ENCODE data around the gene KRT6A. TPM values are rescaled to one million over a fixed set of nuclear protein-coding genes. Genes with fewer than 3 reads are reported as not detected.

The KRT6A gene
- polyA plus RNA-seq, 3 donors: not detected

DNA sequence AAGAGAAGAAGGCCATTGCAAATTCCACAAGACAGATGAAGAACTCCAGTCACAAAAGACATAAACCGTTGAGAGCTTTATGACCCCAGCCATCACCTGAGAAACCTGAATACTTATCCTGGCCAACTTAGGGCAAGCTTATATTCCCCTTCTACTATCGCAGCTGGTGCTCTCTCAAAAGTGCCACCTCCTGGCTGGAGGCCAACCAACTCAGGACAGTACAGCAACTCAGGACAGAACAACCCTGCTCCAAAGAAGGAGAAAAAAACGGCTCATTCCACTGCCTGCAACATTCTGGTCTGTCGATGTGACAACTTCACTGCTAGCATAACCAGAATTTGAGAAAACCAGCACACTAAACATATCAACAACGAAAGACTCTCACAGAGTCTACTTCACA is 31.4 kb downstream of the KRT6A start:
- no peak overlapping the region for H3K4me2 ChIP-seq (replicated peaks; ENCODE audit: extremely low read depth, low read length, poor library complexity, severe bottlenecking)
- H3K27ac Mint-ChIP-seq: peak overlapping the region in 1 of 7 donors; percentile 9
- no peaks in the 10 kb centered on the region for H3K36me3 ChIP-seq (replicated peaks in 1 of 2; ENCODE audit: control insufficient read depth in 1 of 2, insufficient read depth in 2 of 2, low read length in 2 of 2)
- no peaks in the 10 kb centered on the region for H4K20me1 ChIP-seq (ENCODE audit: insufficient read depth, low read length)
- no peak overlapping the region for H2AFZ ChIP-seq (ENCODE audit: insufficient read depth, low read depth, low read length, poor library complexity, severe bottlenecking)
- H3K27ac ChIP-seq (ENCODE audit: low read depth in 1 of 2, low read length in 2 of 2): no peak overlapping the region
- WGBS (ENCODE audit: insufficient coverage): 84% methylated on average over 4 of the region's 5 CpGs
- no peaks in the 10 kb centered on the region for H3K36me3 Mint-ChIP-seq
- H3K4me3 ChIP-seq (replicated peaks in 1 of 3; ENCODE audit: low read depth in 2 of 3, low read length in 3 of 3): no peak overlapping the region
- H3K27me3 ChIP-seq (ENCODE audit: control insufficient read depth in 2 of 2, insufficient read depth in 2 of 2, low read length in 2 of 2): peaks cover 3% of the 10 kb centered on the region in 2 donors
- H3K27me3 Mint-ChIP-seq (ENCODE audit: low read depth in 3 of 3): peaks cover 5 to 24% (median 14%) of the 10 kb centered on the region in 3 donors
- intact Hi-C loops (cut with micrococcal nuclease): no loop called here
- no peak overlapping the region for H3K9ac ChIP-seq (ENCODE audit: insufficient read depth, low read length, poor library complexity, severe bottlenecking)
- H3K4me1 Mint-ChIP-seq: no peaks in the 10 kb centered on the region
- H3K9me3 Mint-ChIP-seq: peaks cover 0 to 3% (median 0%) of the 10 kb centered on the region in 7 donors
- TF ChIP-seq, protein P1, sequence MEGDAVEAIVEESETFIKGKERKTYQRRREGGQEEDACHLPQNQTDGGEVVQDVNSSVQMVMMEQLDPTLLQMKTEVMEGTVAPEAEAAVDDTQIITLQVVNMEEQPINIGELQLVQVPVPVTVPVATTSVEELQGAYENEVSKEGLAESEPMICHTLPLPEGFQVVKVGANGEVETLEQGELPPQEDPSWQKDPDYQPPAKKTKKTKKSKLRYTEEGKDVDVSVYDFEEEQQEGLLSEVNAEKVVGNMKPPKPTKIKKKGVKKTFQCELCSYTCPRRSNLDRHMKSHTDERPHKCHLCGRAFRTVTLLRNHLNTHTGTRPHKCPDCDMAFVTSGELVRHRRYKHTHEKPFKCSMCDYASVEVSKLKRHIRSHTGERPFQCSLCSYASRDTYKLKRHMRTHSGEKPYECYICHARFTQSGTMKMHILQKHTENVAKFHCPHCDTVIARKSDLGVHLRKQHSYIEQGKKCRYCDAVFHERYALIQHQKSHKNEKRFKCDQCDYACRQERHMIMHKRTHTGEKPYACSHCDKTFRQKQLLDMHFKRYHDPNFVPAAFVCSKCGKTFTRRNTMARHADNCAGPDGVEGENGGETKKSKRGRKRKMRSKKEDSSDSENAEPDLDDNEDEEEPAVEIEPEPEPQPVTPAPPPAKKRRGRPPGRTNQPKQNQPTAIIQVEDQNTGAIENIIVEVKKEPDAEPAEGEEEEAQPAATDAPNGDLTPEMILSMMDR (IDR thresholded peaks at IDR 0.05): no peak
- DNase-seq: no peak
- H3K4me1 ChIP-seq (ENCODE audit: control insufficient read depth in 1 of 2, insufficient read depth in 2 of 2, low read length in 2 of 2): no peaks in the 10 kb centered on the region
- no peaks in the 10 kb centered on the region for H3K9me3 ChIP-seq (replicated peaks in 1 of 2; ENCODE audit: control insufficient read depth in 1 of 2, insufficient read depth in 1 of 2, low read length in 2 of 2)
- H3K79me2 ChIP-seq (ENCODE audit: insufficient read depth, low read length): no peaks in the 10 kb centered on the region
- no peak overlapping the region for H3K4me3 Mint-ChIP-seq

DNA sequence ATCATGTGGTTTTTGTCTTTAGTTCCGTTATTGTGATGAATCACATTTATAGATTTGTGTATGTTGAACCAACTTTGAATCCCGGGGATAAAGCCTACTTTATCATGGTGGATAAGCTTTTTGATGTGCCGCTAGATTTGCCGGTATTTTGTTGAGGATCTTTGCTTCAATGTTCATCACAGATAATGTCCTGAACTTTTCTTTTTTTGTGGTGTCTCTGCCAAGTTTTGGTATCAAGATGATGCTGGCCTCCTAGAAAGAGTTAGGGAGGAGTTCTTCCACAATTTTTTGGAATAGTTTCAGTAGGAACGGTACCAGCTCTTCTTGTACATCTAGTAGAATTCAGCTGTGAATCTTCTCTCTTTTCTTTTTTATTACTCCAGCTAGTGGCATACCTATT is 34.2 kb downstream of the KRT6A start:
- no peak overlapping the region for H3K27ac Mint-ChIP-seq
- Histone ChIP-seq H3K79me2 (ENCODE audit: insufficient read depth, low read length) (no peaks in the 10 kb centered on the region), H3K4me2 (replicated peaks; ENCODE audit: extremely low read depth, low read length, poor library complexity, severe bottlenecking) (no peak overlapping the region), H3K36me3 (replicated peaks in 1 of 2; ENCODE audit: control insufficient read depth in 1 of 2, insufficient read depth in 2 of 2, low read length in 2 of 2) (no peaks in the 10 kb centered on the region), H2AFZ (ENCODE audit: insufficient read depth, low read depth, low read length, poor library complexity, severe bottlenecking) (no peak overlapping the region), H3K9me3 (replicated peaks in 1 of 2; ENCODE audit: control insufficient read depth in 1 of 2, insufficient read depth in 1 of 2, low read length in 2 of 2) (no peaks in the 10 kb centered on the region), H3K27ac (ENCODE audit: low read depth in 1 of 2, low read length in 2 of 2) (no peak overlapping the region), H4K20me1 (ENCODE audit: insufficient read depth, low read length) (no peaks in the 10 kb centered on the region), H3K4me1 (ENCODE audit: control insufficient read depth in 1 of 2, insufficient read depth in 2 of 2, low read length in 2 of 2) (no peaks in the 10 kb centered on the region), H3K9ac (ENCODE audit: insufficient read depth, low read length, poor library complexity, severe bottlenecking) (no peak overlapping the region), H3K4me3 (replicated peaks in 1 of 3; ENCODE audit: low read depth in 2 of 3, low read length in 3 of 3) (no peak overlapping the region), H3K27me3 (ENCODE audit: control insufficient read depth in 2 of 2, insufficient read depth in 2 of 2, low read length in 2 of 2) (peaks cover 3% of the 10 kb centered on the region in 2 donors)
- DNase-seq: no peak
- WGBS (ENCODE audit: insufficient coverage): 95% methylated on average over 3 of the region's 5 CpGs
- peaks cover 2 to 19% (median 13%) of the 10 kb centered on the region in 3 donors for H3K27me3 Mint-ChIP-seq (ENCODE audit: low read depth in 3 of 3)
- intact Hi-C loops (cut with micrococcal nuclease): no loop called here
- TF ChIP-seq, protein P1 (IDR thresholded peaks at IDR 0.05): no peak
- H3K4me3 Mint-ChIP-seq: no peak overlapping the region
- no peaks in the 10 kb centered on the region for H3K36me3 Mint-ChIP-seq
- peaks cover 0 to 3% (median 0%) of the 10 kb centered on the region in 7 donors for H3K9me3 Mint-ChIP-seq
- no peaks in the 10 kb centered on the region for H3K4me1 Mint-ChIP-seq
